OCI-LY1 (cell line): ENCODE data around the gene BAIAP2L2.

ENCODE experiments used
- H2AFZ ChIP-seq: fragments of 200-600 bp; sonication (generic), shearing (Covaris generic); 2 replicates; pipeline ENCODE4 v1.6.0; 2014; ENCODE audit warnings: antibody characterized with exemption, mild to moderate bottlenecking, low read length
- H3F3A ChIP-seq: fragments of 200-600 bp; sonication (generic), shearing (Covaris generic); 2 replicates; pipeline ENCODE4 v1.6.0; 2014; ENCODE audit warnings: mild to moderate bottlenecking, antibody characterized with exemption, low read length, moderate library complexity; ENCODE audit not compliant: insufficient read depth
- H3K27ac ChIP-seq: fragments of 200-600 bp; sonication (generic); 2 replicates; pipeline ENCODE4 v1.5.1; 2014; ENCODE audit warnings: low read length, mixed run types, mild to moderate bottlenecking, low read depth; ENCODE audit not compliant: poor library complexity, severe bottlenecking
- H3K27me3 ChIP-seq: fragments of 200-600 bp; sonication (generic); 2 replicates; pipeline ENCODE4 v1.6.0; 2014; ENCODE audit warnings: antibody characterized with exemption, mild to moderate bottlenecking, low read length, moderate library complexity; ENCODE audit not compliant: insufficient read depth
- H3K36me3 ChIP-seq: fragments of 200-600 bp; sonication (generic); 2 replicates; pipeline ENCODE4 v1.6.1; 2014; ENCODE audit warnings: mild to moderate bottlenecking, antibody characterized with exemption, low read length, moderate library complexity, mixed read lengths; ENCODE audit not compliant: insufficient read depth
- H3K4me1 ChIP-seq: fragments of 200-600 bp; sonication (generic); 2 replicates; pipeline ENCODE4 v1.5.1; 2014; ENCODE audit warnings: mild to moderate bottlenecking, low read length, moderate library complexity; ENCODE audit not compliant: insufficient read depth, severe bottlenecking
- H3K4me2 ChIP-seq: fragments of 200-600 bp; sonication (generic), shearing (Covaris generic); 2 replicates; pipeline ENCODE4 v1.6.1; 2014; ENCODE audit warnings: low read length
- H3K4me3 ChIP-seq: fragments of 200-600 bp; sonication (generic); 2 replicates; pipeline ENCODE4 v1.5.1; 2014; ENCODE audit warnings: low read length, low read depth, mild to moderate bottlenecking, mixed read lengths; ENCODE audit not compliant: poor library complexity, severe bottlenecking
- H3K79me2 ChIP-seq: fragments of 200-600 bp; shearing (Covaris generic); 2 replicates; pipeline ENCODE4 v1.6.1; 2016; ENCODE audit warnings: mixed run types, low read length, mixed read lengths; ENCODE audit not compliant: insufficient read depth
- H3K9ac ChIP-seq: fragments of 200-600 bp; sonication (generic), shearing (Covaris generic); 2 replicates; pipeline ENCODE4 v1.6.1; 2014; ENCODE audit warnings: mild to moderate bottlenecking, low read length, mixed read lengths
- H3K9me2 ChIP-seq: fragments of 200-600 bp; sonication (generic), shearing (Covaris generic); 2 replicates; pipeline ENCODE4 v1.6.1; 2014; ENCODE audit warnings: low read depth, mild to moderate bottlenecking, low read length, mixed read lengths
- H3K9me3 ChIP-seq: fragments of 200-600 bp; shearing (Covaris generic); 2 replicates; pipeline ENCODE4 v1.6.1; 2014; ENCODE audit warnings: low read length, mixed read lengths
- H4K20me1 ChIP-seq: fragments of 200-600 bp; sonication (generic), shearing (Covaris generic); 2 replicates; pipeline ENCODE4 v1.6.0; 2016; ENCODE audit warnings: mild to moderate bottlenecking, low read length; ENCODE audit not compliant: insufficient read depth
- CTCF ChIP-seq: fragments of 200-600 bp; sonication (generic), shearing (Covaris generic); IDR thresholded peaks from 2 replicates; pipeline ENCODE4 v1.5.1; 2017; ENCODE audit warnings: mild to moderate bottlenecking, antibody characterized with exemption, low read length, moderate library complexity, mixed read lengths
- EZH2 ChIP-seq: fragments of 200-600 bp; sonication (generic), shearing (Covaris generic); IDR thresholded peaks from 2 replicates; pipeline ENCODE4 v1.8.0; 2017; ENCODE audit warnings: borderline replicate concordance, mixed run types, mild to moderate bottlenecking, antibody characterized with exemption, low read length, moderate library complexity, mixed read lengths

The BAIAP2L2 gene

GRCh38 chr22:38085501-38085900 lies 25.0 kb downstream of the BAIAP2L2 start:
- H2AFZ ChIP-seq: no peak overlapping the region
- H3K27me3 ChIP-seq: no peaks in the 10 kb centered on the region
- no peaks in the 10 kb centered on the region for H3K79me2 ChIP-seq
- no peaks in the 10 kb centered on the region for H3K4me1 ChIP-seq
- no peak overlapping the region for H3K4me3 ChIP-seq
- H3K27ac ChIP-seq: no peak overlapping the region
- TF ChIP-seq EZH2: no peak
- TF ChIP-seq CTCF: no peak
- H3K9me3 ChIP-seq: no peaks in the 10 kb centered on the region
- H3F3A ChIP-seq: no peaks in the 10 kb centered on the region
- no peak overlapping the region for H3K9ac ChIP-seq
- H3K36me3 ChIP-seq: no peaks in the 10 kb centered on the region
- no peaks in the 10 kb centered on the region for H3K9me2 ChIP-seq
- H4K20me1 ChIP-seq: no peaks in the 10 kb centered on the region
- no peak overlapping the region for H3K4me2 ChIP-seq

- Histone ChIP-seq H3K79me2 (no peaks in the 10 kb centered on the region), H4K20me1 (no peaks in the 10 kb centered on the region), H3K4me2 (no peak overlapping the region), H2AFZ (no peak overlapping the region), H3K4me3 (no peak overlapping the region), H3F3A (no peaks in the 10 kb centered on the region), H3K4me1 (no peaks in the 10 kb centered on the region), H3K36me3 (no peaks in the 10 kb centered on the region), H3K9ac (no peak overlapping the region), H3K9me3 (no peaks in the 10 kb centered on the region), H3K27ac (no peak overlapping the region), H3K9me2 (no peaks in the 10 kb centered on the region), H3K27me3 (no peaks in the 10 kb centered on the region)
- no peak for TF ChIP-seq EZH2
- no peak for TF ChIP-seq CTCF
Measured at GRCh38 chr22:38085056-38085455, 25.4 kb downstream of the BAIAP2L2 start.

- TF ChIP-seq CTCF (no peak), EZH2 (no peak)
Measured at GRCh38 chr22:38083931-38084631, 26.4 kb downstream of the BAIAP2L2 start, which contains the start of gene SLC16A8. Gene SLC16A8 (minus strand): TSS chr22:38084184. CDS start chr22:38082873, 1,311 bp downstream.

More at GRCh38 chr22:38083931-38084631, 26.4 kb downstream of the BAIAP2L2 start, which contains the start of gene SLC16A8:
- H3K4me2 ChIP-seq: no peak within 1 kb of the TSS
- no peaks in the 10 kb centered on the region for H4K20me1 ChIP-seq
- H3K36me3 ChIP-seq: no peaks in the 10 kb centered on the region
- H3K9me3 ChIP-seq: no peaks in the 10 kb centered on the region
- no peaks in the 10 kb centered on the region for H3F3A ChIP-seq
- no peak within 1 kb of the TSS for H3K9ac ChIP-seq
- no peaks in the 10 kb centered on the region for H3K27me3 ChIP-seq
- no peaks in the 10 kb centered on the region for H3K9me2 ChIP-seq
- no peaks in the 10 kb centered on the region for H3K79me2 ChIP-seq
- no peak within 1 kb of the TSS for H2AFZ ChIP-seq
- H3K4me3 ChIP-seq: no peak within 1 kb of the TSS
- H3K4me1 ChIP-seq: no peaks in the 10 kb centered on the region
- H3K27ac ChIP-seq: no peak within 1 kb of the TSS
